A673 (cell line): ENCODE data around the gene POLA1. TPM values are rescaled to one million over a fixed set of nuclear protein-coding genes. Genes with fewer than 3 reads are reported as not detected.
A peak's percentile ranks its signal among the peaks of the same experiment; 100 is the strongest.

Experiments used
- BruUV-seq: library from RNA; stranded (reverse); fragments of 400-500 nt; replicated peaks from 2 replicates; lab custom pipeline; 2021; lab: Mats Ljungman, UMichigan
- CTCF ChIA-PET: fragments of 300-600 bp; sonication (Branson Sonifier 250); formaldehyde crosslinking; loops from one replicate; lab custom pipeline; 2022; ENCODE audit warnings: antibody characterized with exemption; lab: Charles Lee
- POLR2A ChIA-PET: fragments of 300-600 bp; sonication (Branson Sonifier 250); formaldehyde crosslinking; loops from one replicate; lab custom pipeline; 2022; ENCODE audit warnings: antibody characterized with exemption; ENCODE audit not compliant: low non-redundant PET; lab: Charles Lee
- DNase-seq: peaks from one replicate; pipeline ENCODE4 v3.0.0-alpha.2; 2015; ENCODE audit warnings: low spot score
- H3K27ac ChIP-seq: fragments of 200-600 bp; sonication (generic); 2 replicates; pipeline ENCODE4 v1.5.1; 2016; ENCODE audit warnings: mixed run types, low read depth, mild to moderate bottlenecking, mixed read lengths, antibody characterized with exemption, low read length; ENCODE audit not compliant: poor library complexity, severe bottlenecking
- H3K27me3 ChIP-seq: fragments of 200-600 bp; sonication (generic); replicated peaks from 2 replicates; pipeline ENCODE4 v1.6.1; 2017; ENCODE audit warnings: mixed run types, low read depth, mild to moderate bottlenecking, mixed read lengths, antibody characterized with exemption, low read length; ENCODE audit not compliant: insufficient read depth, poor library complexity
- H3K36me3 ChIP-seq: fragments of 200-600 bp; sonication (generic); 2 replicates; pipeline ENCODE4 v1.6.1; 2016; ENCODE audit warnings: mixed run types, mild to moderate bottlenecking, mixed read lengths, antibody characterized with exemption, low read length; ENCODE audit not compliant: insufficient read depth, poor library complexity, severe bottlenecking
- H3K4me1 ChIP-seq: fragments of 200-600 bp; sonication (generic); 2 replicates; pipeline ENCODE4 v1.6.1; 2017; ENCODE audit warnings: mixed run types, mild to moderate bottlenecking, mixed read lengths, antibody characterized with exemption, low read length; ENCODE audit not compliant: insufficient read depth, poor library complexity, severe bottlenecking
- H3K4me3 ChIP-seq: fragments of 200-600 bp; sonication (generic); 2 replicates; pipeline ENCODE4 v1.5.1; 2016; ENCODE audit warnings: low read depth, mixed run types, mild to moderate bottlenecking, mixed read lengths, low read length; ENCODE audit not compliant: poor library complexity, severe bottlenecking
- H3K9me3 ChIP-seq: fragments of 200-600 bp; sonication (generic); 2 replicates; pipeline ENCODE4 v1.6.1; 2016; ENCODE audit warnings: mixed run types, low read depth, mild to moderate bottlenecking, mixed read lengths, antibody characterized with exemption, low read length; ENCODE audit not compliant: poor library complexity, severe bottlenecking
- EZH2 ChIP-seq: fragments of 200-600 bp; sonication (generic); IDR thresholded peaks from 2 replicates; pipeline ENCODE4 v1.6.1; 2017; ENCODE audit warnings: borderline replicate concordance, low read depth, mild to moderate bottlenecking, mixed read lengths, antibody characterized with exemption, low read length; ENCODE audit not compliant: poor library complexity, severe bottlenecking
- intact Hi-C: fragments of 100-400 bp; cut with micrococcal nuclease; formaldehyde crosslinking; loops from one replicate; pipeline ENCODE4 v1.10.0; 2022; ENCODE audit not compliant: unreplicated experiment
- total RNA-seq: library from RNA; stranded (reverse); gene quantifications from 2 replicates; pipeline ENCODE4 v1.2.3, GENCODE V29; 2021
- TF ChIP-seq, protein P1 (sequence below): fragments of 300-800, 200-600 bp; sonication (generic); conservative IDR thresholded peaks from 2 replicates; pipeline ENCODE4 v1.5.1; 2017; ENCODE audit warnings: low read depth, mild to moderate bottlenecking, antibody characterized with exemption, low read length, moderate library complexity, mixed read lengths

The POLA1 gene
- total RNA-seq, 1 experiment from 2014 or later = 44.9 TPM

DNA sequence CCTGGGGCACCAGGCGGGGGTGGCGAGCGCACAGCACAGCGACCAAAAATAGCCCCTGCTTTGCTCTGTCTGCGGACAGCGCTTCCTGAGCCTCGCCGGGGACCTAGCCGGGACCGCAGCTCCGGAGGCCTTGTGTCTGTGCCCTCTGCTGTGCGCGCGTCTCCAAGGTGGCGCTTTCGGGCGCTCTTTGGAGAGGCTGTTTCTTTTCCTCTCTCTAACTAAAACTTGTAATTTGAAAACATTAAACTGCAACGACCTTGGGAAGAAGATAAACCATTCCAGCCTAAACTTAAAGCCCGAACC, 318.7 kb downstream of the POLA1 start:
- CTCF ChIA-PET = no interaction called here

DNA sequence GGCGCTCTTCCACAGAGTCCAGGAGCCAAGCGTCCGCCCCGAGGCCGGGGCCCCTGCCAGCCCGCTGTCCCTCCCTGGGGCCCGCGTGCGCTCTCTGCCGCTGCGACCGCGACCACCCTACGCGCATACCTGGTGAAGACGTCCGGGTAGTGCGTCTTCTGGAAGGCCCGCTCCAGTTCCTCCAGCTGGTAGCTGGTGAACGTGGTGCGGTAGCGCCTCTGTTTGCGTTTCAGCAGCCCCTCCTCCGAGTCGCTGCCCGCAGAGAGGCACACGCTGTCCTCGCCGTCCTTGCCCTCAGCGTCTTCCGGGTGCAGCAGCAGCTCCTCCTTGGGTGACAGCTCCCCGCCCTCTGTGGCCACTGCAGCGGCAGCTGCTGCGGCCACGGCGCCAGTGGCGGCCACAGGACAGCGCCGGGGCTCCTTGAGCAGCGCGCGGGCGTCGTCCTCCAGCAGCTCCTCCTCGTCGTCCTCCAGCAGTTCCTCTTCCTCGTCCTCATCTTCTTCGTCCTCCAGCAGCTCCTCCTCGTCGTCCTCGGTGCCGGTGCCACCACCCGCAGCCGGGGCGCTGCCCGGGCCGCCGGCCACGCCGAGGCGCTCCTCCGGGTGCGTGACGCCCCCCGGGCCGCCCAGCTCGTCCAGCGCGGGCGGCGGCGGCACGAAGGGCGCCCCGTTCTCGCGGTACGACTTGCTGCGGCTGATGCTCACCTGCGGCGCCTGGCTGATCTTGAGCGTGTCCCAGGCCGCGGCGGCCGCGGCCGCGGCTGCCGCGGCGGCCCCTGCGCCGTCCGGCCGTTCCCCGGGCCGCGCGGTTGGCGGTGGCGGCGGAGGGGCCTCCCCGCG, 319.3 kb downstream of the POLA1 start:
- no peaks in the 10 kb centered on the region for H3K9me3 ChIP-seq
- ChIA-PET POLR2A (interaction anchor here (0.6 kb wide), 1 partner anchor 35 kb away, joined by 4 read pairs; no protein-coding TSS in a partner anchor), CTCF (interaction anchor here (0.8 kb wide), 2 partner anchors 174 to 641 kb away, joined by 3 to 4 read pairs; no protein-coding TSS in a partner anchor)
- BruUV-seq = no TSS peak
- H3K27ac ChIP-seq = peak overlapping the region; percentile 45
- H3K27me3 ChIP-seq = no peaks in the 10 kb centered on the region
- TF ChIP-seq EZH2 = no peak
- TF ChIP-seq, protein P1, sequence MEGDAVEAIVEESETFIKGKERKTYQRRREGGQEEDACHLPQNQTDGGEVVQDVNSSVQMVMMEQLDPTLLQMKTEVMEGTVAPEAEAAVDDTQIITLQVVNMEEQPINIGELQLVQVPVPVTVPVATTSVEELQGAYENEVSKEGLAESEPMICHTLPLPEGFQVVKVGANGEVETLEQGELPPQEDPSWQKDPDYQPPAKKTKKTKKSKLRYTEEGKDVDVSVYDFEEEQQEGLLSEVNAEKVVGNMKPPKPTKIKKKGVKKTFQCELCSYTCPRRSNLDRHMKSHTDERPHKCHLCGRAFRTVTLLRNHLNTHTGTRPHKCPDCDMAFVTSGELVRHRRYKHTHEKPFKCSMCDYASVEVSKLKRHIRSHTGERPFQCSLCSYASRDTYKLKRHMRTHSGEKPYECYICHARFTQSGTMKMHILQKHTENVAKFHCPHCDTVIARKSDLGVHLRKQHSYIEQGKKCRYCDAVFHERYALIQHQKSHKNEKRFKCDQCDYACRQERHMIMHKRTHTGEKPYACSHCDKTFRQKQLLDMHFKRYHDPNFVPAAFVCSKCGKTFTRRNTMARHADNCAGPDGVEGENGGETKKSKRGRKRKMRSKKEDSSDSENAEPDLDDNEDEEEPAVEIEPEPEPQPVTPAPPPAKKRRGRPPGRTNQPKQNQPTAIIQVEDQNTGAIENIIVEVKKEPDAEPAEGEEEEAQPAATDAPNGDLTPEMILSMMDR = no peak
- peaks cover 21% of the 10 kb centered on the region for H3K4me1 ChIP-seq
- no peak for DNase-seq
- peaks cover 21% of the 10 kb centered on the region for H3K36me3 ChIP-seq
- intact Hi-C loops = loop anchor here (10.0 kb wide), 1 partner anchor 272 kb away; no protein-coding TSS in a partner anchor
- peak overlapping the region; percentile 44 for H3K4me3 ChIP-seq

More for the DNA sequence above, 318.7 kb downstream of the POLA1 start:
- POLR2A ChIA-PET = no interaction called here
- Histone ChIP-seq H3K27me3 (no peaks in the 10 kb centered on the region), H3K27ac (peak overlapping the region; percentile 45), H3K4me1 (peaks cover 17% of the 10 kb centered on the region), H3K4me3 (peak overlapping the region; percentile 44), H3K36me3 (peaks cover 28% of the 10 kb centered on the region), H3K9me3 (no peaks in the 10 kb centered on the region)
- TF ChIP-seq EZH2 = no peak
- TF ChIP-seq, protein P1 = no peak
- BruUV-seq = no TSS peak
- DNase-seq = no peak
- intact Hi-C loops = loop anchor here (10.0 kb wide), 1 partner anchor 272 kb away; no protein-coding TSS in a partner anchor

DNA sequence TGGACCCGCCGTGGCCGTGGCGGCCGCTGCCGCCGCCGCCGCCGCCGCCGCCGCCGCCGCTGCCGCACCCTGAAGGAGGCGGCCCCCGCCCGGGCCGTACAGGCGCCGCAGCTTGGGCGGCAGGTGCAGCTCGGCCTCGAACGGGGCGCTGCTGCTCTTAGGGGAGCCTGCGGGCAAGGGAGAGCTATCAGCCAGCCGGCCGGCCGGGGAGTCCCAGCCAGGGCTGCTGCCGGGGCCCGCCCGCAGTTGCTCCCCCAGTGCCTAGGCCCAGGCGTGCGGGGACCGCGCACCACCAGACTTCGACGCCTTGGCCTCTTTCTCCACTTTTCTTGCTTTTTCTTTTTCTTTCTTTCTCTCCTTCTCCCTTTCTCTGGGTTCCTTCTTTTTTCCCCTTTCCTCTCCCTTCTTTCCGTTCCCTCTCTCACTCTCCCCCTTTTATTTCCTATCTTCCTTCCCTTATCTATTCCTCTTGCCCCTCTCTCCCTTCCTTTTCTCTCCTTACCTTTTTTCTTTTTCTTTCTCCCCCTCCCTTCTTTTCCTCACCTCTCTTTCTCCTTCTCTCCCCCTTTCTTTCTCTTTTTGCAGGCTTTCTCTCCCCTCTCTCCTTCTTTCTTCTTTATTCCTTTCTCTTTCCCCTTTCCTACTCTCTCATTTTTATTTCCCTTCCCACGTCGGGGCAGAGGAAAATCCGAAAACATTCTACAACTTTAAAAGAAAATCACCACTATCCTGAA, 320.1 kb downstream of the POLA1 start:
- no TSS peak for BruUV-seq
- peak overlapping the region; percentile 59 for H3K4me3 ChIP-seq
- TF ChIP-seq EZH2 = no peak
- TF ChIP-seq, protein P1 = no peak
- POLR2A ChIA-PET = no interaction called here
- H3K9me3 ChIP-seq = no peaks in the 10 kb centered on the region
- CTCF ChIA-PET = no interaction called here
- H3K4me1 ChIP-seq = peaks cover 28% of the 10 kb centered on the region
- peak overlapping the region; percentile 60 for H3K27ac ChIP-seq
- no peak for DNase-seq
- intact Hi-C loops = loop anchor here (10.0 kb wide), 1 partner anchor 271 kb away; no protein-coding TSS in a partner anchor
- H3K36me3 ChIP-seq = peaks cover 15% of the 10 kb centered on the region
- H3K27me3 ChIP-seq = no peaks in the 10 kb centered on the region
